SHP77 treated with DMSO at 0.1 percent for 48 hours (cell line): ENCODE measurements around the gene SMC3.
A peak's percentile ranks its signal among the peaks of the same experiment; 100 is the strongest.

Source experiments
- DNase-seq: peaks from one replicate; lab custom pipeline; 2025; lab: John Stamatoyannopoulos, UW

SMC3 gene

GRCh38 chr10:110644598-110645462 is 77.3 kb downstream of the SMC3 start:
- DNase-seq: no peak

GRCh38 chr10:110646417-110647135 is 79.1 kb downstream of the SMC3 start:
- DNase-seq: peak; percentile 90

GRCh38 chr10:110647136-110647430 is 79.6 kb downstream of the SMC3 start:
- no peak for DNase-seq

- DNase-seq: no peak
These were observed 81.3 kb downstream of the SMC3 start for GRCh38 chr10:110648692-110649346.

GRCh38 chr10:110649347-110650264 is 82.1 kb downstream of the SMC3 start:
- no peak for DNase-seq

GRCh38 chr10:110650265-110650668 is 82.8 kb downstream of the SMC3 start:
- DNase-seq: no peak

GRCh38 chr10:110651044-110651958 is 83.8 kb downstream of the SMC3 start:
- peak; percentile 69 for DNase-seq

GRCh38 chr10:110652475-110653118 is 85.1 kb downstream of the SMC3 start:
- DNase-seq: no peak
